Fibroblast of lung (primary cell): Measurements from ENCODE around the gene COMMD3.

Experiments used
- EZH2 ChIP-seq: IDR thresholded peaks from 2 replicates; pipeline ENCODE4 v1.5.1; 2012; ENCODE audit warnings: low read length, control low read depth, mild to moderate bottlenecking; ENCODE audit errors: missing control alignments
- TF ChIP-seq, protein P1 (sequence below), 2 donors: IDR thresholded peaks in 1 of 2; conservative IDR thresholded peaks in 1 of 2; 1 replicate in 1 of 2; 2 replicates in 1 of 2; pipeline ENCODE4 v1.5.1; 2011 to 2012; ENCODE audit warnings: low read length in 2 of 2, control low read depth in 1 of 2, inconsistent platforms in 1 of 2, low read depth in 1 of 2, mild to moderate bottlenecking in 1 of 2

DNA sequence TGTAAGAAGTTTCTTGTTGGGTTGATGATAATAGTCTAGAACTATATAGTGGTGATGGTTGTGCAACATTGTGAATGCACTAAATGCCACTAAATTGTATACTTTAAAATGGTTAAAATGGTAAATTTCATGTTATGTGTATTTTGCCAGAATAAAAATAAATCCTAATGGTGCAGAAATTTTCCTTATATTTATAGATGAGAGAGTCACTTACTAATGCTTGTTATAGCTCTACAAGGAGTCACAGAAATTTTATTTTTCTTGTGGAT is 50.2 kb downstream of the COMMD3 start:
- TF ChIP-seq EZH2 = no peak
- TF ChIP-seq, protein P1, sequence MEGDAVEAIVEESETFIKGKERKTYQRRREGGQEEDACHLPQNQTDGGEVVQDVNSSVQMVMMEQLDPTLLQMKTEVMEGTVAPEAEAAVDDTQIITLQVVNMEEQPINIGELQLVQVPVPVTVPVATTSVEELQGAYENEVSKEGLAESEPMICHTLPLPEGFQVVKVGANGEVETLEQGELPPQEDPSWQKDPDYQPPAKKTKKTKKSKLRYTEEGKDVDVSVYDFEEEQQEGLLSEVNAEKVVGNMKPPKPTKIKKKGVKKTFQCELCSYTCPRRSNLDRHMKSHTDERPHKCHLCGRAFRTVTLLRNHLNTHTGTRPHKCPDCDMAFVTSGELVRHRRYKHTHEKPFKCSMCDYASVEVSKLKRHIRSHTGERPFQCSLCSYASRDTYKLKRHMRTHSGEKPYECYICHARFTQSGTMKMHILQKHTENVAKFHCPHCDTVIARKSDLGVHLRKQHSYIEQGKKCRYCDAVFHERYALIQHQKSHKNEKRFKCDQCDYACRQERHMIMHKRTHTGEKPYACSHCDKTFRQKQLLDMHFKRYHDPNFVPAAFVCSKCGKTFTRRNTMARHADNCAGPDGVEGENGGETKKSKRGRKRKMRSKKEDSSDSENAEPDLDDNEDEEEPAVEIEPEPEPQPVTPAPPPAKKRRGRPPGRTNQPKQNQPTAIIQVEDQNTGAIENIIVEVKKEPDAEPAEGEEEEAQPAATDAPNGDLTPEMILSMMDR (conservative IDR thresholded peaks at IDR 0.05 in 1 of 2, IDR thresholded peaks at IDR 0.05 in 1 of 2; ENCODE audit: low read depth in 1 of 2, low read length in 2 of 2) = no peak
